Stimulated activated naive CD8-positive, alpha-beta T cell treated with anti-CD3 and anti-CD28 coated beads, Interleukin-15, amount 100 ng/mL, for 72 hours (primary cell): ENCODE data around the gene KDM8.
"Not testable (repeated sequence)": the region's sequence is repeated elsewhere in the genome, so short reads cannot be mapped to it uniquely, and the experiment has no call there.

ENCODE experiments used
- ATAC-seq: fragments of 150-1000 bp; cut with Tn5 transposase; 2 replicates; pipeline ENCODE4 v1.10.0; 2021; ENCODE audit warnings: mild to moderate bottlenecking, moderate library complexity
- DNase-seq, 2 donors: peaks; one replicate each; pipeline ENCODE4 v3.0.0; 2021 to 2022
- H3K27ac Mint-ChIP-seq, 2 donors: one replicate each; pipeline ENCODE4 v1.8.0; 2022; ENCODE audit warnings: mild to moderate bottlenecking in 2 of 2, mixed read lengths in 2 of 2, moderate library complexity in 2 of 2
- H3K27me3 Mint-ChIP-seq: one replicate; pipeline ENCODE4 v1.8.0; 2022; ENCODE audit warnings: mixed read lengths
- H3K4me1 Mint-ChIP-seq: one replicate; pipeline ENCODE4 v1.8.0; 2022; ENCODE audit warnings: mild to moderate bottlenecking, mixed read lengths
- H3K4me3 Mint-ChIP-seq, 2 donors: one replicate each; pipeline ENCODE4 v1.8.0; 2022; ENCODE audit warnings: mild to moderate bottlenecking in 2 of 2, mixed read lengths in 2 of 2, moderate library complexity in 1 of 2
- H3K9me3 Mint-ChIP-seq, 2 donors: one replicate each; pipeline ENCODE4 v1.8.0; 2022; ENCODE audit warnings: mixed read lengths in 2 of 2

Gene KDM8

DNA sequence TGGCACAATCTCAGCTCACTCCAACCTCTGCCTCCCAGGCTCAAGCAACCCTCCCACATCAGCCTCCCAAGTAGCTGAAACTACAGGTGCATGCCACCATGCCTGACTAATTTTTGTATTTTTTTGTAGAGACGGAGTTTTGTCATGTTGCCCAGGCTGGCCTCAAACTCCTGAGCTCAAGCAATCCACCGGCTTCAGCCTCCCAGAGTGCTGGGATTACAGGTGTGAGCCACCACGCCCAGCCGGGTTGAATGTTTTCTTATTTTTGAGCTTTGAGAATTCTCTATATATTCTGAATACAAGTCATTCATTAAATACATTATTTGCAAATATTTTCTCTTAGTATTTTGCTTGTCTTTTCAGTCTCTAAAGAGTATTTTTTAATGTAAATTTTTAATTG, 45.6 kb downstream of the KDM8 start:
- H3K9me3 Mint-ChIP-seq, H3K27me3 Mint-ChIP-seq, DNase-seq, ATAC-seq, H3K27ac Mint-ChIP-seq: not testable (repeated sequence)
- Mint-ChIP-seq H3K4me1 (peaks cover 97% of the 10 kb centered on the region), H3K4me3 (peak overlapping the region in 1 of 2 donors; percentile 39)

DNA sequence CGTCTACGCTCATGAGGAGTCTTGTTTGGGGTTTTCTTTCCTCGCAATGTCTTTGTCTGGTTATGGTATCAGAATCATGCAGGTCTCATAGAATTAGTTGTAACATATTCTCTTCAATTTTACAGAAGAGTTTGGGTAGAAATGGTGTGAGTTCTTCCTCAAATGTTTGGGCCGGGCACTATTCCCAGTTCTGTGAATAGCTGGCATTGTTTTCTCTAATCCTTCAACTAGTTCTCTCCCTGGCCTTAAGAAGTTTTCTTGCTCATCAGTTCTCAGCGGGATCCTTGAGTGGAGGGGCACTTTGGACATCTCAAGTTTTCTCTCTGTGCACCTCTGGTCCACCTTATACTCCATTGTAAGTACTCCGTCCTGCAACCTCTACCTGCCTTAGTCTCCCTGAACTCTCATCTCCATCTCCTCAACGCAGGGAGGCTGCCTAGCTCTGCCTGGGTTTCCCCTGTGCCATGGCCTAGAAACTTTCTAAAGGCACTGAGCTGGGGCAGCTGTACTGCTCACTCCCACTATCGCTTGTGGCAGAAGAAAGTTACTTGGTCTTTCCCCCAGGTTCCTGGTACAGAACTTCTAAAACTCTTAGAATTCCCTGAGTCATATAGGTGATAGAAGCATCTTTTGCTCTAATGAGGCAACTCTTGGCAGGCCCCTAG, 48.3 kb downstream of the KDM8 start:
- Mint-ChIP-seq H3K27ac (peak overlapping the region; percentile 11 to 98), H3K4me1 (peaks cover 97% of the 10 kb centered on the region), H3K4me3 (peak overlapping the region; percentile 26 to 32), H3K9me3 (peaks cover 0 to 7% of the 10 kb centered on the region in 2 donors), H3K27me3 (no peaks in the 10 kb centered on the region)
- DNase-seq, result no peak
- ATAC-seq, result peak; percentile 33

DNA sequence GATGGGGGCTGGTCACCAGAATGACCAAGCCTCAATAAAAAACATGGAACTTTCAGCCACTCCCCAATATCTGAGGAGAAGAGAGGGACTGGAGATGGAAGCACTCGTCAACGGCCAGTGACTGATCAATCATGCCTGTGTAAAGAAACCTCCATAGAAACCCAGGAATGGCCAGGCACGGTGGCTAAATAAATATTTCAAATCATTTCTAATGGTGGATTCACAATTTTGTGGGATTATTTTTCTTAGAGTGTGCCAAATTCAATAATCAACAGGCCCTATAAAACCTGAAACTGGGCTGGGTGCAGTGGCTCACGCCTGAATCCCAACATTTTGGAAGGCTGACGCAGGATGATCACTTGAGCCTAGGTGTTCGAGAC, 48.9 kb downstream of the KDM8 start:
- Mint-ChIP-seq H3K27ac (peak overlapping the region; percentile 91 to 98), H3K4me1 (peaks cover 97% of the 10 kb centered on the region), H3K9me3 (peaks cover 0 to 7% of the 10 kb centered on the region in 2 donors), H3K4me3 (peak overlapping the region; percentile 26 to 77), H3K27me3 (no peaks in the 10 kb centered on the region)
- ATAC-seq (no peak), DNase-seq (no peak)

DNA sequence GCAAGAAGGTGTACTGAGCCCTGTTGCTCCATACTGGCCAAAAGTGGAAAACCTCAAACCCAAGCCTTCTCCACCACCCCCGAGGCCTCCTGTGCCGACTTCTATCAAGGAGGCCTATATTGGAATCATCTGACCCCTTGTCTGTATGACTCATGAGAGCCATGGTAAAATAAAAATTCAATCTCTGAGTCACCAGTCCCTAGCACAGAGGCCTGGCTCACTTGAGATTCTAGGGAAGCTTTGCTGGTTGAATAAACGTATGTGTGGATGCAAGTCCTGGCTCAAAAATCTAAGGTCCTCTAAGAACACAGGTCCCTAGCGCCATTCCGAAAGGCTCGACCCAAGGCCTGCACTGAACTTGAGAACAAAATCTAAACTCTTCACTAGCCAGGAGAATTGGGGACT, 50.2 kb downstream of the KDM8 start:
- ATAC-seq (peak; percentile 74), DNase-seq (peak; percentile 35 to 38)
- peaks cover 0 to 5% of the 10 kb centered on the region in 2 donors for H3K9me3 Mint-ChIP-seq
- peak overlapping the region; percentile 91 to 98 for H3K27ac Mint-ChIP-seq
- H3K4me1 Mint-ChIP-seq, result peaks cover 97% of the 10 kb centered on the region
- peak overlapping the region; percentile 77 to 81 for H3K4me3 Mint-ChIP-seq
- no peaks in the 10 kb centered on the region for H3K27me3 Mint-ChIP-seq

DNA sequence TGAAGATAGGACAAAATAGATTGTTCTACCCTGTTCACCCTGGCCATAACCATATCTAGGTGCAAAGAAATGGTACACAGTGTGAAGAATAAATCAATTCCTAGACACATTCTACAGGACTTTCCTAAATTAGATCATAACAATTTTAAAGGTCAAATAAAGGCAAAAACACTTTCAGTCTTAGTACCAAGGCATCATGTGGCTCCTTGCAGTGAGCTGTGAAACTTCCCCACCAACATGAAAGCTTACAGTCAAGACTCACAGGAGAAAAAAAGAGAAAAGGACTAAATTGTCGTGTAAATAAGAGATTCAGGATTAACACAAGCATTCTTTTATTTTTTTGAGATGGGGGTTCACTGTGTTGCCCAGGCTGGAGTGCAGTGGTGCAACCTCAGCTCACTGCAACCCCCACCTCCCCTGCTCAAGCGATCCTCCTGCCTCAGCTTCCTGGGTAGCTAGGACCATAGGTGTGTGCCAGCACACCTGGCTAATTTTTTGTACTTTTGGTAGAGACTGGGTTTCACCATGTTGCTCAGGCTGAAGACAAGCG, 51.0 kb downstream of the KDM8 start:
- Mint-ChIP-seq H3K4me1 (peaks cover 97% of the 10 kb centered on the region), H3K4me3 (peak overlapping the region; percentile 77 to 81), H3K27me3 (no peaks in the 10 kb centered on the region), H3K27ac (peak overlapping the region; percentile 93 to 98), H3K9me3 (no peaks in the 10 kb centered on the region)
- ATAC-seq (peak; percentile 87), DNase-seq (peak; percentile 48 to 53)

DNA sequence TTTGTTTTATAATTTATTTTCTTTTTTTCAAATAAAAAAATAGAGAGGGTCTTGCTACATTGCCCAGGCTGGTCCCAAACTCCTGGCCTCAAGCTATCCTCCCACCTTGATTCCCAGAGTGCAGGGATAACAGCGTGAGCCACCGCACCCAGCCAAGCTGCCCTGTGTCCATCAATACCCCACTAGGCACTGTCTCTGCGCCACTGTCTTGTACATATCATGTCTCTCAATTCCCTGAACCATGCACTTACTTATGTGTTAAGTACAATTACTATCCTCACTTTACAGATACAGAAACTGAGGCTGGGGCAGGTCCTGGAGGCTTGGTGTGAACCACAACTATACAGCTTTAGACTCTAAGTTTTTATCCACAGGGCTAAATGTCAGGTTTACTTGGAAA, 53.5 kb downstream of the KDM8 start:
- no peak for ATAC-seq
- no peaks in the 10 kb centered on the region for H3K27me3 Mint-ChIP-seq
- no peaks in the 10 kb centered on the region for H3K9me3 Mint-ChIP-seq
- no peak for DNase-seq
- peak overlapping the region in 1 of 2 donors; percentile 50 for H3K27ac Mint-ChIP-seq
- peaks cover 89% of the 10 kb centered on the region for H3K4me1 Mint-ChIP-seq
- H3K4me3 Mint-ChIP-seq, result no peak overlapping the region

DNA sequence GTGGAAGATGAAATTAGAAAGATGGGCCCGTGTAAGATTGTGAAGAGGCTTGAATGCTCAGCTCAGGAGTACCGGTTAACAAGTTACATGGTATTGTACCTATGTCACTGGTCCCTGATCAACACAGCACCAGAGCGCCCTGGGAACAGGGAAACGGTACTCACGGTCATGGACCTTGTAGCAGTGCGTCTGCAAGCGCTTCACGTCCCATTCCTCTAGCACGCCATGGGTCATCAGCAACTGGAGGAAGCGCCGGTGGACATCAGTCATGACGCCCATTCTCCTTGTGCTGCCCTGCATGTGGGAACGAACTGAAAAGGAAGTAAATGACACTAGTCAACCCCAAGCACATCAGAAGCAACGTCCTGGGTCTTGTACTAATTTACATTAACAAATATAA, 53.9 kb downstream of the KDM8 start:
- Mint-ChIP-seq H3K27ac (peak overlapping the region in 1 of 2 donors; percentile 50), H3K4me3 (no peak overlapping the region), H3K27me3 (no peaks in the 10 kb centered on the region), H3K9me3 (no peaks in the 10 kb centered on the region), H3K4me1 (peaks cover 89% of the 10 kb centered on the region)
- DNase-seq (no peak), ATAC-seq (no peak)

DNA sequence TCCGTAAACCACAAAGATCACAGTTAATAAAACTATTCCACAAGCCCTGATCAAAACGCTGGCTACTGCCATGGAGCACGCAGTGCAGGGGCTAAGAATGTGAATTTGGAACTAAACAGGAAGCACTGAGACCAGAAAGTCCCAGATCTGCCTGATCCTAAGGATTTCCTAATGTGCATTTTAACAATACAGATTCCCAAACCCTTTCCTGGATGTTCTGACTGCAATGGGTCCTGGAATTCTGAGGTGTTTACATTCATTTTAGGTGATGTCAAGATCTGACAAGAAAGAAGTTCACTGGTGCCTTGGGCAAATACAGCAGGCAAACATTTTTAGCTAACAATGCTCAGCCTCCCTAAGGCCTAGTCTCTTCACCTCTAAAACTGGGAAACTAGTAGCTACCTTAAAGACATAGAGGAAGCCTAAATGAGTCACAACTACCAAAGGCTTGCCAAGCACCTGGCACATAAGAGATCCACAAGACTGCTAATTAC, 55.0 kb downstream of the KDM8 start:
- Mint-ChIP-seq H3K27me3 (no peaks in the 10 kb centered on the region), H3K4me3 (no peak overlapping the region), H3K4me1 (peaks cover 89% of the 10 kb centered on the region), H3K9me3 (peaks cover 0 to 3% of the 10 kb centered on the region in 2 donors), H3K27ac (peak overlapping the region; percentile 3 to 66)
- DNase-seq (no peak), ATAC-seq (no peak)

DNA sequence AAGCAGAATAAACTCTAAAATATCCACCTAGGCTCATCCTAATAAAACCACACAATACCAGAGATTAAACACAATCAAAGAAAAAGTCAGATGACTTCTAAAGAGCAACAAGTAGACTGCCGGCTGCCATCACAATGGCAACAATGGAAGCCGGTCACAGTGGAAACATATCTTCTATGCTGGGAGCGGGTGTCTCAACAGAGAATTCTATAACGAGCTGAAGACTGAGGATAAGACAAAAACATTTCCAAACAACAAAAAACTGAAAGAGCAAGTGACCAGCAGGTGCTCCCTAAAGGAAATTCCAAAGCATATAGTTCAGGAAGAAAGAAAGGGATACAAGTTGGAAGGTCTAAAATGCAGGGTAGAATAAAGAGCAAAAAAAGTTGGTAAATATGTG, 56.4 kb downstream of the KDM8 start:
- H3K4me1 Mint-ChIP-seq, result peaks cover 89% of the 10 kb centered on the region
- ATAC-seq, result no peak
- DNase-seq, result no peak
- no peak overlapping the region for H3K4me3 Mint-ChIP-seq
- no peak overlapping the region for H3K27ac Mint-ChIP-seq
- H3K27me3 Mint-ChIP-seq, result no peaks in the 10 kb centered on the region
- H3K9me3 Mint-ChIP-seq, result peaks cover 0 to 5% of the 10 kb centered on the region in 2 donors

DNA sequence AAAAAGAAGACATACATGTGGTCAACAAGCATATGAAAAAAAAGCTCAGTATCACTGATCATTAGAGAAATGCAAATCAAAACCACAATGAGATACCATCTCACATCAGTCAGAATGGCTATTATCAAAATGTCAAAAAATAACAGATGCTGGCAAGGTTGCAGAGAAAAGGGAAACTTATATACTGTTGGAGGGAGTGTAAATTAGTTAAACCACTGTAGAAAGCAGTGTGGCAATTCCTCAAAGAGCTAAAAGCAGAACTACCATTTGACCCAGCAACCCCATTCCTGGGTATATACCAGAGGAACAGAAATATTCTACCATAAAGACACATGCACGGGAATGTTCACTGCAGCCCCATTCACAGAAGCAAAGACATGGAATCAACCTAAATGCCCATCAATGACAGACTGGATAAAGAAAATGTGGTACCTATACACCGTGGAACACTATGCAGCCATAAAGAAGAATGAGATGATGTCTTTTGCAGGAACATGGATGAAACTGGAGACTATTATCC, 59.6 kb downstream of the KDM8 start:
- H3K27ac Mint-ChIP-seq, ATAC-seq, H3K27me3 Mint-ChIP-seq, DNase-seq, H3K9me3 Mint-ChIP-seq: not testable (repeated sequence)
- H3K4me1 Mint-ChIP-seq, result peaks cover 82% of the 10 kb centered on the region
- H3K4me3 Mint-ChIP-seq, result peak overlapping the region in 1 of 2 donors; percentile 8

DNA sequence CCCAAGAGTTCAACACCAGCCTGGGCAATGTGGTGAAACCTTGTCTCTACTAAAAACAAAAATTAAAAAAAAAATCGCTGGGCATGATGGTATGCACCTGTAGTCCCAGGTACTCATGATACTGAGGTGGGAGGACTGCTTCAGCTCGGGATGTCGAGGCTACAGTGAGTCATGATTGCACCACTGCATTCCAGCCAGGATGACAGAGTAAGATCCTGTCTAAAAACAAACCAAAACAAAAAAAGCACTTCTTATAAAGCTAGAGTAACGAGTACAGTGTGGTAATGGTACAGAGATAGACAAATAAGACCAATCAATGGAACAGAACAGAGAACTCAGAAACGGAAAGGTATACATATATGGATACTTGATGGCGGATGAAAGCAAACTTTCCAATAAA, 60.8 kb downstream of the KDM8 start:
- H3K4me1 Mint-ChIP-seq, result peaks cover 71% of the 10 kb centered on the region
- no peak for DNase-seq
- no peaks in the 10 kb centered on the region for H3K27me3 Mint-ChIP-seq
- no peak for ATAC-seq
- H3K9me3 Mint-ChIP-seq, result peaks cover 0 to 5% of the 10 kb centered on the region in 2 donors
- H3K27ac Mint-ChIP-seq, result no peak overlapping the region
- no peak overlapping the region for H3K4me3 Mint-ChIP-seq

DNA sequence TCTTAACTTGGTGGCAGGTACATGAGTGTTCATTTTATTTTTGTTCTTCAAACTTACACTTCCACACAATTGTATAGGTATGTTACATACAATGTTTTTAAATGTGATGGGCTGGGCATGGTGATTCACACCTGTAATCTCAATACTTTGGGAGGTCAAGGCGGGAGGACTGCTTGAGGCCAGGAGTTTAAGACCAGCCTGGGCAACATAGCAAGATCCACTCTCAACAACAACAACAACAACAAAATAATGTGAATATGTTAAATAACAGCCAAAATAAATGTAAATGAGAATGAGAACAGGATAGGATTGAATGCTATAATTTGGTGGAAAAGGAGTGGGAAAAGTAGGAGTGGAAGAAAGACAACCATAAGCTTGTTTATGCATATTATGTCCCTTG, 62.7 kb downstream of the KDM8 start:
- H3K27ac Mint-ChIP-seq, result no peak overlapping the region
- peaks cover 0 to 5% of the 10 kb centered on the region in 2 donors for H3K9me3 Mint-ChIP-seq
- peaks cover 77% of the 10 kb centered on the region for H3K4me1 Mint-ChIP-seq
- ATAC-seq (no peak), DNase-seq (no peak)
- H3K27me3 Mint-ChIP-seq, result no peaks in the 10 kb centered on the region
- peak overlapping the region in 1 of 2 donors; percentile 23 for H3K4me3 Mint-ChIP-seq

DNA sequence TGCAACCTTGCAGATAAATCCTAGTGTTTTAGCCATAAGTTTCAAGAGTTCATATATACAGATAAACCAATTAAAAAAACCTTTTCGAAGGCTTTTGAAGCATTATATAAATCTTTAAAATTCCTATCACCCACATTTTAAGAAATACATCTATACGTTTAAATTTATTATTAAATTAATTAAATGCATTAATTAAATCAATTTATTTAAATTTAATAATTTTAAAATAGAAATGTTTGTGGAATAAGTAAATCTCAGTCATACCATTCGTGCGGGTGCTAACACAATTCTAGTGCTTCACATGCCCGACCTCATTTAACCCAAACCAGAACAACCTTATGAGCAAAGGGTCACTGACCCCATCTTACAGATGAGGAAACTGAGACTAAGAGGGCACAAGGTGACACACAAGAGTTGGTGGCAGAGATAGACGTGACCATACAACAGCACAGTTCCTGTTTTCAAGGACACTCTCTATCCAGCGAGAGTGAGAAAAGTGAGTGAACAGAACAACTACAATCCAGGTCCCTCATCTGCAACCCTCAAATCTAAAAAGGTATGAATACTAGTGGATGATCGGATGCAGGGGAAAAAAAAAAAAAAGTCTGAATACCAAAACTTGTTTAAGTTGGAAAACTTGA, 63.8 kb downstream of the KDM8 start:
- ATAC-seq (no peak), DNase-seq (no peak)
- Mint-ChIP-seq H3K4me1 (peaks cover 79% of the 10 kb centered on the region), H3K27me3 (no peaks in the 10 kb centered on the region), H3K4me3 (peak overlapping the region; percentile 95 to 97), H3K9me3 (peaks cover 9% of the 10 kb centered on the region in 2 donors), H3K27ac (peak overlapping the region in 1 of 2 donors; percentile 28)

DNA sequence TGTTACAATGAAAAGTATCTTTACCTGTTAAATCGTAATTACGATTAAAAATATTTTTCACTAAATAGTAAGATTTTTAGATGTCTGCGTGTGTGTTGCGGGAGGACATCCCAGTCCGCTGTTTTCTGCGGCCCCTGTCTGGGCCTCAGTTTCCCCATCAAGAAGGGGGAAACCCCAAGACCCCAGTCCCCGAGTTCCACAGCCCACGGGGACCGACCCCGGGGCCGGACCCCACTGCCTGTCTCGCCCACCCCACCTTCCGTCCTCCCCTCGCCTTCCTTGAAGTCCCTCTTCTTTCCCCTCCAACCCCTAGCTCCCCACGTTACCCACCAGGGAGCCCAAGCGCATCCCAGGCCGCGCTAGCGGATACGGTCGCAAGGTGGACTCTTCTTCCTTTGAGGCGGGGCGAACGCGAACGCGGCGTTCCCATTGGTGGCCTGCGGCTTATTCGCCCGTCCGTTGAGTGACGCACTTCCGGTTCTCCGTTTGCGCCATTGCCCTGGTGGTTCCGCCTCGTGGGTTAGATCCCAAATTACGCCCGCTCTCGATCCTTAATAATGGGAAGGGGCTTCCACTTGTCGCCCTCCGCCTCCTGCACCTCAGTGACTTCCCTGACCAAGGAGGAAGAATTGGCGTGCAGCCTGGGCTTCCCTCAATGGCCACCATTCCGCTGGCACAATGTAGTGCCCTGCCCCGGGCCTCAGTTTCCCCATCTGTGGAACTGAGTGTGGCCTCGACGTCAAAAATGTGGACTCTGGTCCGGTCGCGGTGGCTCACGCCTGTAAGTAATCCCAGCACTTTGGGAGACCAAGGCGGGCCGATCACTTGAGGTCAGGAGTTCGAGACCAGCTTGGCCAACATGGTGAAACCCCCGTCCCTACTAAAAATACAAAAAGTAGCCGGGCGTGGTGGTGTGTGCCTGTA, 65.3 kb downstream of the KDM8 start, which contains the start of gene NSMCE1:
TSS of gene NSMCE1 (minus strand) at position 397 of the 924 bp plus-strand sequence. CDS start 11,202 bp downstream, outside the sequence.
- H3K27ac Mint-ChIP-seq, result peak within 1 kb of the TSS; percentile 94 to 99
- peaks cover 7 to 12% of the 10 kb centered on the region in 2 donors for H3K9me3 Mint-ChIP-seq
- peak; percentile 92 to 97 for DNase-seq
- peaks cover 78% of the 10 kb centered on the region for H3K4me1 Mint-ChIP-seq
- peak within 1 kb of the TSS; percentile 95 to 97 for H3K4me3 Mint-ChIP-seq
- no peaks in the 10 kb centered on the region for H3K27me3 Mint-ChIP-seq
- ATAC-seq, result peak; percentile 99
